ENCODE results near the gene ICE2.
"Not testable (repeated sequence)": the region's sequence is repeated elsewhere in the genome, so short reads cannot be mapped to it uniquely, and the experiment has no call there.

The ICE2 gene

GRCh38 chr15:60448668-60449360 is 30.1 kb downstream of the ICE2 start:
- no peak for DNase-seq (ENCODE audit: low read depth)

- peak; percentile 61 for DNase-seq (ENCODE audit: low read depth)
Measured at GRCh38 chr15:60444289-60444912, 34.5 kb downstream of the ICE2 start.

GRCh38 chr15:60442763-60443162 is 36.2 kb downstream of the ICE2 start:
- DNase-seq (ENCODE audit: low read depth), result no peak

- no peak for DNase-seq (ENCODE audit: low read depth)
Measured at GRCh38 chr15:60442031-60442650, 36.8 kb downstream of the ICE2 start.

- no peak for DNase-seq (ENCODE audit: low read depth)
Measured at GRCh38 chr15:60441331-60441730, 37.6 kb downstream of the ICE2 start.

- DNase-seq (ENCODE audit: low read depth), result no peak
Measured at GRCh38 chr15:60438646-60439045, 40.3 kb downstream of the ICE2 start.

GRCh38 chr15:60428935-60429334 is 50.0 kb downstream of the ICE2 start:
- DNase-seq (ENCODE audit: low read depth), result no peak

- DNase-seq (ENCODE audit: low read depth), result peak; percentile 71
Measured at GRCh38 chr15:60426870-60427508, 52.0 kb downstream of the ICE2 start.

- DNase-seq (ENCODE audit: low read depth), result no peak
Measured at GRCh38 chr15:60425461-60425860, 53.5 kb downstream of the ICE2 start.

GRCh38 chr15:60424006-60424405 is 54.9 kb downstream of the ICE2 start:
- DNase-seq (ENCODE audit: low read depth), result no peak

- DNase-seq (ENCODE audit: low read depth), result peak; percentile 92
Measured at GRCh38 chr15:60423537-60423936, 55.4 kb downstream of the ICE2 start.

- peak; percentile 73 for DNase-seq (ENCODE audit: low read depth)
Measured at GRCh38 chr15:60421544-60421943, 57.4 kb downstream of the ICE2 start.

GRCh38 chr15:60420203-60420716 is 58.7 kb downstream of the ICE2 start:
- no peak for DNase-seq (ENCODE audit: low read depth)

GRCh38 chr15:60419753-60420152 is 59.2 kb downstream of the ICE2 start:
- DNase-seq (ENCODE audit: low read depth), result no peak

GRCh38 chr15:60418096-60418495 is 60.8 kb downstream of the ICE2 start:
- no peak for DNase-seq (ENCODE audit: low read depth)

GRCh38 chr15:60417112-60417511 is 61.8 kb downstream of the ICE2 start:
- DNase-seq (ENCODE audit: low read depth), result no peak

GRCh38 chr15:60416484-60416883 is 62.5 kb downstream of the ICE2 start:
- no peak for DNase-seq (ENCODE audit: low read depth)

GRCh38 chr15:60414016-60414682 is 64.8 kb downstream of the ICE2 start:
- DNase-seq (ENCODE audit: low read depth), result peak; percentile 71

- DNase-seq (ENCODE audit: low read depth), result no peak
Measured at GRCh38 chr15:60413231-60413824, 65.6 kb downstream of the ICE2 start.

- not testable (repeated sequence) for DNase-seq (ENCODE audit: low read depth)
Measured at GRCh38 chr15:60412807-60413206, 66.1 kb downstream of the ICE2 start.

GRCh38 chr15:60411774-60412425 is 67.0 kb downstream of the ICE2 start:
- no peak for DNase-seq (ENCODE audit: low read depth)
